OCI-LY1 (cell line): ENCODE data around the gene SLC6A4.
"Not testable (repeated sequence)": the region's sequence is repeated elsewhere in the genome, so short reads cannot be mapped to it uniquely, and the experiment has no call there.

Experiments used
- EZH2 ChIP-seq: fragments of 200-600 bp; sonication (generic), shearing (Covaris generic); IDR thresholded peaks from 2 replicates; pipeline ENCODE4 v1.8.0; 2017; ENCODE audit warnings: borderline replicate concordance, mixed run types, mild to moderate bottlenecking, antibody characterized with exemption, low read length, moderate library complexity, mixed read lengths
- TF ChIP-seq, protein P1 (sequence below): fragments of 200-600 bp; sonication (generic), shearing (Covaris generic); IDR thresholded peaks from 2 replicates; pipeline ENCODE4 v1.5.1; 2017; ENCODE audit warnings: mild to moderate bottlenecking, antibody characterized with exemption, low read length, moderate library complexity, mixed read lengths

GRCh38 chr17:30200656-30201055, 34.8 kb downstream of the SLC6A4 start:
- not testable (repeated sequence) for TF ChIP-seq EZH2
- TF ChIP-seq, protein P1, sequence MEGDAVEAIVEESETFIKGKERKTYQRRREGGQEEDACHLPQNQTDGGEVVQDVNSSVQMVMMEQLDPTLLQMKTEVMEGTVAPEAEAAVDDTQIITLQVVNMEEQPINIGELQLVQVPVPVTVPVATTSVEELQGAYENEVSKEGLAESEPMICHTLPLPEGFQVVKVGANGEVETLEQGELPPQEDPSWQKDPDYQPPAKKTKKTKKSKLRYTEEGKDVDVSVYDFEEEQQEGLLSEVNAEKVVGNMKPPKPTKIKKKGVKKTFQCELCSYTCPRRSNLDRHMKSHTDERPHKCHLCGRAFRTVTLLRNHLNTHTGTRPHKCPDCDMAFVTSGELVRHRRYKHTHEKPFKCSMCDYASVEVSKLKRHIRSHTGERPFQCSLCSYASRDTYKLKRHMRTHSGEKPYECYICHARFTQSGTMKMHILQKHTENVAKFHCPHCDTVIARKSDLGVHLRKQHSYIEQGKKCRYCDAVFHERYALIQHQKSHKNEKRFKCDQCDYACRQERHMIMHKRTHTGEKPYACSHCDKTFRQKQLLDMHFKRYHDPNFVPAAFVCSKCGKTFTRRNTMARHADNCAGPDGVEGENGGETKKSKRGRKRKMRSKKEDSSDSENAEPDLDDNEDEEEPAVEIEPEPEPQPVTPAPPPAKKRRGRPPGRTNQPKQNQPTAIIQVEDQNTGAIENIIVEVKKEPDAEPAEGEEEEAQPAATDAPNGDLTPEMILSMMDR, result not testable (repeated sequence)
